Endothelial cell of umbilical vein (primary cell): ENCODE results near the gene SFXN2. TPM values are rescaled to one million over a fixed set of nuclear protein-coding genes. Genes with fewer than 3 reads are reported as not detected.

Experiments used
- BruUV-seq: library from RNA; stranded (reverse); fragments of 400-500 nt; replicated peaks from 2 replicates; lab custom pipeline; 2021; lab: Mats Ljungman, UMichigan
- CTCF ChIA-PET: fragments of 300-600, 350-600 bp; sonication (Branson Sonifier 250); formaldehyde crosslinking; loops from one replicate; lab custom pipeline; 2021; ENCODE audit warnings: antibody characterized with exemption, inconsistent platforms; lab: Charles Lee
- POLR2A ChIA-PET: fragments of 300-600, 350-600 bp; sonication (Branson Sonifier 250); formaldehyde crosslinking; loops from one replicate; lab custom pipeline; 2021; ENCODE audit warnings: antibody characterized with exemption, inconsistent platforms; lab: Charles Lee
- DNase-seq: peaks from one replicate; pipeline ENCODE4 v3.0.0-alpha.2; 2011; ENCODE audit warnings: low read depth, low spot score
- FAIRE-seq: peaks from 2 replicates; lab custom pipeline; 2011; peaks lifted over from hg19 to GRCh38; lab: Jason Lieb, UNC
- H2AFZ ChIP-seq: 2 replicates; pipeline ENCODE4 v1.6.0; 2012; ENCODE audit warnings: low read depth, low read length, control low read depth, inconsistent platforms
- H3K27ac ChIP-seq: 2 replicates; pipeline ENCODE4 v1.5.1; 2011; ENCODE audit warnings: low read depth, mild to moderate bottlenecking, control low read depth, low read length, moderate library complexity; ENCODE audit not compliant: insufficient read depth
- H3K27me3 ChIP-seq, 2 experiments: 2 replicates each; pipeline versions ENCODE4 v1.6.0 to v1.6.1; 2011; ENCODE audit warnings: low read length in 2 of 2, mixed read lengths in 1 of 2; ENCODE audit not compliant: control insufficient read depth in 2 of 2, insufficient read depth in 2 of 2
- H3K36me3 ChIP-seq, 2 experiments: 2 replicates in 1 of 2; 3 replicates in 1 of 2; pipeline ENCODE4 v1.5.1; 2011; ENCODE audit warnings: low read length in 2 of 2, mild to moderate bottlenecking in 1 of 2, moderate library complexity in 1 of 2; ENCODE audit not compliant: control insufficient read depth in 2 of 2, insufficient read depth in 2 of 2; ENCODE audit errors: extremely low read depth in 1 of 2
- H3K4me1 ChIP-seq: 3 replicates; pipeline ENCODE4 v1.5.1; 2011; ENCODE audit warnings: mild to moderate bottlenecking, low read length; ENCODE audit not compliant: control insufficient read depth, insufficient read depth; ENCODE audit errors: extremely low read depth
- H3K4me2 ChIP-seq: 2 replicates; pipeline ENCODE4 v1.6.1; 2011; ENCODE audit warnings: low read length, control low read depth, mixed read lengths; ENCODE audit not compliant: insufficient read depth
- H3K4me3 ChIP-seq, 3 experiments: fragments of 200-600 bp in 1 of 3; sonication (generic), shearing (Covaris generic) in 1 of 3; replicated peaks in 1 of 3; 2 replicates each; pipeline ENCODE4 v1.5.1; 2011 to 2016; ENCODE audit warnings: control low read depth in 3 of 3, low read length in 3 of 3, mild to moderate bottlenecking in 2 of 3, inconsistent platforms in 1 of 3, low read depth in 1 of 3, moderate library complexity in 1 of 3; ENCODE audit not compliant: insufficient read depth in 1 of 3
- H3K79me2 ChIP-seq: 2 replicates; pipeline ENCODE4 v1.6.0; 2012; ENCODE audit warnings: low read length, inconsistent platforms; ENCODE audit not compliant: control insufficient read depth, insufficient read depth
- H3K9ac ChIP-seq: replicated peaks from 2 replicates; pipeline ENCODE3; 2011; ENCODE audit warnings: low read length, control low read depth; ENCODE audit not compliant: insufficient read depth; ENCODE audit errors: extremely low read depth
- H3K9me1 ChIP-seq: replicated peaks from 3 replicates; pipeline ENCODE4 v1.6.0; 2011; ENCODE audit warnings: mild to moderate bottlenecking, low read length; ENCODE audit not compliant: control insufficient read depth, insufficient read depth; ENCODE audit errors: extremely low read depth
- H3K9me3 ChIP-seq: replicated peaks from 2 replicates; pipeline ENCODE4 v1.5.1; 2012; ENCODE audit warnings: low read length, inconsistent platforms; ENCODE audit not compliant: control insufficient read depth, insufficient read depth
- H4K20me1 ChIP-seq: replicated peaks from 2 replicates; pipeline ENCODE3; 2011; ENCODE audit warnings: mild to moderate bottlenecking, low read length; ENCODE audit not compliant: control insufficient read depth, insufficient read depth; ENCODE audit errors: extremely low read depth
- CTCF ChIP-seq, 2 donors: IDR thresholded peaks; 1 replicate in 1 of 2; 2 replicates in 1 of 2; pipeline ENCODE4 v1.5.1; 2011; ENCODE audit warnings: low read length in 2 of 2, mild to moderate bottlenecking in 2 of 2, moderate library complexity in 2 of 2, control low read depth in 1 of 2, inconsistent platforms in 1 of 2, low read depth in 1 of 2; ENCODE audit not compliant: insufficient read depth in 1 of 2; ENCODE audit errors: extremely low read depth in 1 of 2
- EZH2 ChIP-seq: IDR thresholded peaks from 2 replicates; pipeline ENCODE4 v1.6.1; 2012; ENCODE audit warnings: borderline replicate concordance, low read depth, mild to moderate bottlenecking, moderate library complexity, low read length, inconsistent platforms; ENCODE audit not compliant: severe bottlenecking
- FOS ChIP-seq: IDR thresholded peaks from 2 replicates; pipeline ENCODE4 v1.6.1; 2011; ENCODE audit warnings: mild to moderate bottlenecking, low read length, moderate library complexity, borderline replicate concordance; ENCODE audit not compliant: insufficient read depth
- GATA2 ChIP-seq: IDR thresholded peaks from 2 replicates; pipeline ENCODE4 v1.7.0; 2011; ENCODE audit warnings: low read depth, mild to moderate bottlenecking, moderate library complexity, mixed read lengths, low read length; ENCODE audit not compliant: insufficient read length, insufficient read depth
- JUN ChIP-seq: IDR thresholded peaks from 2 replicates; pipeline ENCODE4 v1.6.1; 2011; ENCODE audit warnings: borderline replicate concordance, low read depth; ENCODE audit not compliant: insufficient read length, insufficient read depth
- MAX ChIP-seq: IDR thresholded peaks from 2 replicates; pipeline ENCODE4 v1.6.1; 2011; ENCODE audit not compliant: insufficient read depth, insufficient read length
- MYC ChIP-seq: IDR thresholded peaks from one replicate; pipeline ENCODE4 v1.6.1; 2011; ENCODE audit warnings: mild to moderate bottlenecking, low read depth, low read length
- POLR2A ChIP-seq: IDR thresholded peaks from 2 replicates; pipeline ENCODE4 v1.6.1; 2012; ENCODE audit warnings: low read depth, mild to moderate bottlenecking, control low read depth, low read length
- POLR2AphosphoS5 ChIP-seq: IDR thresholded peaks from 2 replicates; pipeline ENCODE4 v1.6.1; 2012; ENCODE audit warnings: low read depth, mild to moderate bottlenecking, control low read depth, low read length, moderate library complexity; ENCODE audit not compliant: insufficient read depth
- dilution Hi-C: fragments of 300-500 bp; cut with MboI; formaldehyde crosslinking; loops from one replicate; pipeline ENCODE4 v1.15.0; 2019; ENCODE audit warnings: low sequenced_read_pairs; ENCODE audit not compliant: extremely low pct_ligation_motif_present
- intact Hi-C: fragments of 100-400 bp; cut with micrococcal nuclease; formaldehyde crosslinking; loops from one replicate; pipeline ENCODE4 v1.10.0; 2022
- polyA plus RNA-seq, 4 experiments: library from polyadenylated mRNA; depleted of rRNA in 3 of 4; stranded (reverse) in 3 of 4; unstranded in 1 of 4; fragments of >200 nt; gene quantifications; 2 replicates each; pipeline versions ENCODE4 v1.2.1 to v1.2.3, GENCODE V29; 2011 to 2012; ENCODE audit warnings: missing spikeins in 1 of 4
- total RNA-seq: library from RNA; stranded (reverse); gene quantifications from 2 replicates; pipeline ENCODE4 v1.2.3, GENCODE V29; 2021

Gene SFXN2
- total and polyA plus RNA-seq, 2 donors (not counting 3 experiments of a cell fraction or from before 2014, with no cell fraction given): 9.8 to 17.0 TPM

- Histone ChIP-seq H4K20me1 (no peaks in the 10 kb centered on the region), H3K4me2 (no peak overlapping the region), H3K79me2 (no peaks in the 10 kb centered on the region), H2AFZ (no peak overlapping the region), H3K4me3 (no peak overlapping the region), H3K36me3 (peaks cover 0 to 5% of the 10 kb centered on the region in 2 experiments), H3K27ac (no peak overlapping the region), H3K9ac (no peak overlapping the region), H3K9me1 (no peaks in the 10 kb centered on the region), H3K4me1 (no peaks in the 10 kb centered on the region), H3K27me3 (no peaks in the 10 kb centered on the region), H3K9me3 (no peaks in the 10 kb centered on the region)
- FAIRE-seq: no peak
- BruUV-seq: no TSS peak
- intact Hi-C loops: no loop called here
- no peak for DNase-seq
- no peak for TF ChIP-seq EZH2
- TF ChIP-seq MAX: no peak
- TF ChIP-seq MYC: no peak
- no peak for TF ChIP-seq CTCF (IDR thresholded peaks at IDR 0.05; ENCODE audit: extremely low read depth in 1 of 2, insufficient read depth in 1 of 2, low read depth in 1 of 2, low read length in 2 of 2)
- TF ChIP-seq POLR2AphosphoS5: no peak
- TF ChIP-seq JUN: no peak
- no peak for TF ChIP-seq GATA2
- no peak for TF ChIP-seq POLR2A
- no peak for TF ChIP-seq FOS
- ChIA-PET POLR2A (interaction anchor here (0.7 kb wide), 1 partner anchor 12 kb away, joined by 4 read pairs; no protein-coding TSS in a partner anchor), CTCF (no interaction called here)
- dilution Hi-C loops: no loop called here
Observed at GRCh38 chr10:102681696-102682095, 32.7 kb upstream of the SFXN2 start.
